Ishikawa (cell line): Measurements from ENCODE around the gene PRUNE2.

Source experiments
- CEBPB ChIP-seq: IDR thresholded peaks from 2 replicates; pipeline ENCODE4 v1.6.1; 2012
- CREB1 ChIP-seq: IDR thresholded peaks from 2 replicates; pipeline ENCODE4 v1.6.1; 2012; ENCODE audit warnings: low read depth
- EP300 ChIP-seq: IDR thresholded peaks from 2 replicates; pipeline ENCODE4 v1.6.1; 2012; ENCODE audit warnings: borderline replicate concordance
- FOXM1 ChIP-seq: IDR thresholded peaks from 2 replicates; pipeline ENCODE4 v1.6.1; 2012; ENCODE audit warnings: low read depth, borderline replicate concordance
- MAX ChIP-seq: IDR thresholded peaks from 2 replicates; pipeline ENCODE4 v1.6.1; 2012
- NFIC ChIP-seq: IDR thresholded peaks from 2 replicates; pipeline ENCODE4 v1.6.1; 2012
- RAD21 ChIP-seq: IDR thresholded peaks from 2 replicates; pipeline ENCODE4 v1.6.1; 2012; ENCODE audit warnings: low read depth
- REST ChIP-seq: IDR thresholded peaks from 2 replicates; pipeline ENCODE4 v1.6.1; 2012; ENCODE audit warnings: low read depth, mild to moderate bottlenecking
- TAF1 ChIP-seq: IDR thresholded peaks from 2 replicates; pipeline ENCODE4 v1.6.1; 2012; ENCODE audit warnings: low read depth, mild to moderate bottlenecking
- TCF12 ChIP-seq: IDR thresholded peaks from 2 replicates; pipeline ENCODE4 v1.6.1; 2012; ENCODE audit warnings: low read depth
- TEAD4 ChIP-seq: IDR thresholded peaks from 2 replicates; pipeline ENCODE4 v1.6.1; 2012
- USF1 ChIP-seq: IDR thresholded peaks from 2 replicates; pipeline ENCODE4 v1.6.1; 2012
- YY1 ChIP-seq: IDR thresholded peaks from 2 replicates; pipeline ENCODE4 v1.6.1; 2012; ENCODE audit warnings: low read depth
- ZBTB7A ChIP-seq: IDR thresholded peaks from 2 replicates; pipeline ENCODE4 v1.6.1; 2012; ENCODE audit warnings: low read depth

GRCh38 chr9:76820431-76820830, 85.5 kb downstream of the PRUNE2 start:
- no peak for TF ChIP-seq REST
- no peak for TF ChIP-seq RAD21
- TF ChIP-seq MAX: no peak
- TF ChIP-seq TAF1: no peak
- TF ChIP-seq CEBPB: no peak
- TF ChIP-seq NFIC: no peak
- no peak for TF ChIP-seq CREB1
- no peak for TF ChIP-seq USF1
- TF ChIP-seq YY1: no peak
- TF ChIP-seq EP300: no peak
- no peak for TF ChIP-seq TEAD4
- TF ChIP-seq FOXM1: no peak
- no peak for TF ChIP-seq ZBTB7A
- TF ChIP-seq TCF12: no peak
